Vagina (tissue), 2 donors: Measurements from ENCODE around the gene RASSF1.

Experiments used
- POLR2A ChIP-seq, 2 donors: fragments of 450-650 bp; IDR thresholded peaks; one replicate each; pipeline ENCODE4 v1.6.1; 2017; ENCODE audit warnings: antibody characterized with exemption in 2 of 2, mild to moderate bottlenecking in 2 of 2, moderate library complexity in 2 of 2
- TF ChIP-seq, protein P1 (sequence below), 3 experiments: fragments of 450-650 bp in 2 of 3; fragments of 200-600 bp in 1 of 3; sonication (generic) in 1 of 3; IDR thresholded peaks; one replicate each; pipeline ENCODE4 v1.5.1; 2017 to 2019; ENCODE audit warnings: antibody characterized with exemption in 3 of 3, mild to moderate bottlenecking in 2 of 3, moderate library complexity in 2 of 3

- TF ChIP-seq, protein P1, sequence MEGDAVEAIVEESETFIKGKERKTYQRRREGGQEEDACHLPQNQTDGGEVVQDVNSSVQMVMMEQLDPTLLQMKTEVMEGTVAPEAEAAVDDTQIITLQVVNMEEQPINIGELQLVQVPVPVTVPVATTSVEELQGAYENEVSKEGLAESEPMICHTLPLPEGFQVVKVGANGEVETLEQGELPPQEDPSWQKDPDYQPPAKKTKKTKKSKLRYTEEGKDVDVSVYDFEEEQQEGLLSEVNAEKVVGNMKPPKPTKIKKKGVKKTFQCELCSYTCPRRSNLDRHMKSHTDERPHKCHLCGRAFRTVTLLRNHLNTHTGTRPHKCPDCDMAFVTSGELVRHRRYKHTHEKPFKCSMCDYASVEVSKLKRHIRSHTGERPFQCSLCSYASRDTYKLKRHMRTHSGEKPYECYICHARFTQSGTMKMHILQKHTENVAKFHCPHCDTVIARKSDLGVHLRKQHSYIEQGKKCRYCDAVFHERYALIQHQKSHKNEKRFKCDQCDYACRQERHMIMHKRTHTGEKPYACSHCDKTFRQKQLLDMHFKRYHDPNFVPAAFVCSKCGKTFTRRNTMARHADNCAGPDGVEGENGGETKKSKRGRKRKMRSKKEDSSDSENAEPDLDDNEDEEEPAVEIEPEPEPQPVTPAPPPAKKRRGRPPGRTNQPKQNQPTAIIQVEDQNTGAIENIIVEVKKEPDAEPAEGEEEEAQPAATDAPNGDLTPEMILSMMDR (IDR thresholded peaks at IDR 0.05) = no peak
- no peak for TF ChIP-seq POLR2A (IDR thresholded peaks at IDR 0.05)
These were observed 1.0 kb downstream of the RASSF1 start for GRCh38 chr3:50339485-50340146.
